HTERT RPE-1 (cell line): ENCODE results near the gene IFT88.

ENCODE experiments used
- in situ Hi-C: fragments of 300-500 bp; cut with MboI; formaldehyde crosslinking; loops from 4 replicates; pipeline ENCODE4 v1.14.3; 2020; ENCODE audit warnings: low sequenced_read_pairs

Gene IFT88

GRCh38 chr13:20561741-20562140 is 5.2 kb upstream of the IFT88 start:
- in situ Hi-C loops = no loop called here

GRCh38 chr13:20565115-20565736 is 1.7 kb upstream of the IFT88 start:
- in situ Hi-C loops = no loop called here

DNA sequence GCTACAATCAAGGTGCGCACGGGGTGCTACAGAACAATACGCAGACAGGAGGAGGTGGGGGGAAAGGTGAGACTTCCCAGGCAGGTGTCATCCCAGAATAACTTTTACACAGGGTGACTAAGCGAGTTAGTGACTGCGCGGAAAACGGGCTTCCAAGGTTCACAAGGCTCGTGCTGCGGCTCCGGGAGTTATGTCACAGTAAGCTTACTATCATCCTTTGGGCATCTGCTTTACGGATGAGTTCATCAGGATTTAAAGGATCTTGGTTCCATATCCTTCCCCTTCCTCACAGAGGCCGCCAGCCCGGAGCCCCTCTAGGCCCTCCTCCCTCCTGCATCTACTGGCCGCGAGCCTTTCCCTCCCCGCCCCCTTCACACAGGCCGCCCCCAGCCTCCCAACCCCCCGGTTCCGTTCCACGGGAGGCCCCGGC is 474 bp upstream of the IFT88 start:
- in situ Hi-C loops = no loop called here

- in situ Hi-C loops = no loop called here
Observed at GRCh38 chr13:20567881-20568528, 1.0 kb downstream of the IFT88 start.

- in situ Hi-C loops = no loop called here
Observed at GRCh38 chr13:20570517-20570916, 3.6 kb downstream of the IFT88 start.

DNA sequence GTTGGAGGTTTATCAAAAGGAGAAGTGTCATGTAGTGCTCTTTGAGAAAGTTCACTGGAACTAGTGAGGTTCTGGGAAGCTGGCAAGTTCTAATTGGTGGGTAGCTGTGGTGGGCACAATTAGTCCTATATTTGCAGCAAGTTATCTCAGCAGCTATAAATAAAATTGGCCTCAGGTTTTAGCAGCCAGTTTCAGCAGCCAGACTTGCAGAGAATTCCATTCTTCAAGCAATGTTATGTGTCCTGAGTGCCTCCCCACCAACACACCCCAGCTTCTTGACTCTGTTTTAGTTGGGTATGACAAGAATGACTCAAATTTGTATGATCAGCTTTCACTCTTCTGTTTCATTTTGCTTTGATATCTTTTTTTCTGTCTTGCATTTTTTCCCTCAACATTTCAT is 4.7 kb downstream of the IFT88 start:
- in situ Hi-C loops = no loop called here

GRCh38 chr13:20573186-20573585 is 6.2 kb downstream of the IFT88 start:
- in situ Hi-C loops = no loop called here

DNA sequence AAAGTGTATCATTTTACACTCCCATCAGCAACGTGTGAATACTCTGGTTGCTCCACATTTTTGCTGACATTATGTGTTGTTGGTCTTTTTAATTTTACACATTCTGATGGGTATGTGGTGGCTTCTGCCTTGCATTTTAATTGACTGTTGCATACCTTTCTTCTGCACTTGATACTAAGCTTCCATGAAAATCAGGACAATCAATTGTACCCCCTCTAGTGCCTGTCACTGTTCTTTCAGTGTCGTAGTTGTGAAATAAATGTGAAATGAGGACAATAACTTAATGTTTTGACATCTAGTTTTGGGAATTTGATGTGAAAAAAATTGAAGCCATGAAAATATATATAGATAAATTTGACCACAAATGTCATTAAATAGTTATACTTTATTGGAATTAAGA is 6.7 kb downstream of the IFT88 start:
- in situ Hi-C loops = no loop called here

DNA sequence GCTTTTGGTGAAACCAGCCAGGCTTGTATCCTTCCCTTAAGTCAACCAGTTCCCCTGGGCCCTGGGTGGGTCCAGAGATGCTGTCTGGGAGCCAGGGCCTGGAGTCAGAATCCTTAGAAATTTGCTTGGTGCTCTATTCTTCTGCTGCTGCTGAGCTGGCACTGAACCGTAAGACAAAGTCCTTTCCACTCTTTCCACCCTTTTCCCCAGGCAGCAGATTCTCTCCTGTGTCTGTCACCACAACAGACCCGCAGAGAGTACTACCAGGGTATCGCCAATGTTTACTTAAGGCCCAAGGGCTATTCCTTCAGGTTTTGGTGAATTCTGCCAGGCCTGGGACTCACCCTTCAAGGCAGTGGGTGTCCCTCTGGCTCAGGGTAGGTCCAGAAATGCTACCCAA is 12.2 kb downstream of the IFT88 start:
- in situ Hi-C loops = no loop called here

DNA sequence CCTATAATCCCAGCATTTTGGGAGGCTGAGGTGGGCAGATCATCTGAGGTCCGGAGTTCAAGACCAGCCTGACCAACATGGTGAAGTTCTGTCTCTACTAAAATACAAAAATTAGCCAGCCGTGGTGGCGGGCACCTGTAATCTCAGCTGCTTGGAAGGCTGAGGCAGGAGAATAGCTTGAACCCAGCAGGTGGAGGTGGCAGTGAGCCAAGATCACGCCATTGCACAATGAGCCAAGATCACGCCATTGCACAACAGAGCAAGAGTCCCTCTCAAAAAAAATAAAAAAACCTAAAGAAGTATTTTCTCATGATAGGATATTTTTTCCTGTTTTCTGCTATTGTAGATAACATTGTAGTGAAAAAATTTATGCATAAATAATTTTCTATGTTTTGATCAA is 13.3 kb downstream of the IFT88 start:
- in situ Hi-C loops = no loop called here

GRCh38 chr13:20582026-20582425 is 15.1 kb downstream of the IFT88 start:
- in situ Hi-C loops = no loop called here

- in situ Hi-C loops = no loop called here
Observed at GRCh38 chr13:20583803-20584293, 16.9 kb downstream of the IFT88 start.

- in situ Hi-C loops = no loop called here
Observed at GRCh38 chr13:20585371-20585770, 18.4 kb downstream of the IFT88 start.

DNA sequence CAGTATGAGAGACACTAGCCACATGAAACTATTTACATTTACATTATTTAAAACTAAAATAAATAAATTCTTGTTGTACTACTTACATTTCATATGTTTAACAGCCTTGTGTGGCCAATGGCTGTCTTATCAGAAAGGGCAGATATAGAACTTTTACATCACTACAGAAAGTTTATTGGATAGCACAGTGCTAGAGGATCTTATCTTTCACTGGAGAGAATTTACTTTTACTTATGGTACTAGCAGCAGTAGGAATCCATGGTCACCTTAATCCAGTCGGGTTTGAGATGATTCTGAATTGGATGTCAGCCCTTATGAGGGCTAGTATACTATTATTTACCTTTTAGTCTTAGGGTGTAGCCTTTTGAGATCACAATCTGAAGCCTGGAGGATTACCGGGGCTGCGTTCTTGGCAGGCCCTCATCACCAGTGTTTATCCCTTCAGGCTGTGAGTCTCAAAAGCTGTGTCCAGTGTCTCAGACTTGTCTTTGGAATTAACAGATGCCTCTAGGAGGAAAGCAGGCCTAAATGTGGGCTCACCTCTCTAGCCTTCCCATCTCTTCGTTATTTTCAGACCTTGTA is 21.7 kb downstream of the IFT88 start:
- in situ Hi-C loops = no loop called here

DNA sequence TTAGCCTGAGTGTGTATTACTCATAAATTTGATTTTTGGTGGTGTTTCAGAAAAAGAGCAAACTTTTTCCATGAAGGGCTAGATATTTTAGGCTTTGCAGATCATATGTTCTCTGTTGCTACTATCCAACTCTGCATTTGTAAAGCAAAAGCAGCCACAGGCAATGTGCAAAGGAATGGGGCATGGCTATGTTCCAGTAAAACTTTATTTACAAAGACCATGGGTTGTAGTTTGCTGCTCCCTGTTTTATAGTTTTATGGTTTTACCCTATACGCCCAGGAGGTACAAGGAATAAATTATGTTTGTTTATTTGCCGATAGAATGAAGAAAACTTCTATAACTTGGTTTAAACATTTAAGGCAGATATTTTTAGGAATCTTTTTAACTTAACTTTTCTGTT is 23.6 kb downstream of the IFT88 start:
- in situ Hi-C loops = no loop called here

DNA sequence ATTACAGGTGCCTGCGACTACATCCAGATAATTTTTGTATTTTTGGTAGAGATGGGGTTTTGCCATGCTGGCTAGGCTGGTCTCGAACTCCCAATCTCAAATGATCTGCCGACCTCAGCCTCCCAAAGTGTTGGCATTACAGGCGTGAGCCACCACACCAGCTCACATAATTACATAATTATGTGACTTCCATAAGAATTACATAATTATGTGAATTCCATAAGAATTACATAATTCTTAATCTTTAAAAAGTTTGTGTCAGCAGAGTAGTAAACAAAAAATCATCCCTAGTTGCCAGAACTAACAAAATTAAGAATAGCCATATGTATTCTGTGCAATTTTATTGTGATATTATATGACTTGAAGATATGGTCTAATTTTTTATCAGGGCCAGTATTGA is 25.6 kb downstream of the IFT88 start:
- in situ Hi-C loops = no loop called here

GRCh38 chr13:20594280-20594679 is 27.3 kb downstream of the IFT88 start:
- in situ Hi-C loops = no loop called here

DNA sequence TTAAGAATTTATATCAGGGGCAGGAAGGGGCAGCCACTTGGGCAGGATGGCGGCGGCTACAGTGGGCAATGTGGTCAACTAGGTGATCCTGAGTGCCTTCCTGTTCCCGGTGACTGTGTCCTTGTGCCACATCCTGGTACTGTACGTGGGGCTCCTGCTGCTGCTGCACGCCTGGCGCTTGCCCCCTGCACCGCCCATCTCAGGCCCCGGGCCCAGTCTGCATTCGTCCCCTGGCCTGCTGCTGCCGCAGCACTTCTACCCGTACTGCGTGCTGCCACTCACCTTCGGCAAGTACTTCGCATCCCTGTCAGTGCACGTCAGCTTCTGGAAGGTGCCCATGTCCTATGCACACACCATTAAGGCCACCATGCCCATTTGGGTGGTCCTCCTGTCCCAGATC is 40.1 kb downstream of the IFT88 start:
- in situ Hi-C loops = no loop called here

DNA sequence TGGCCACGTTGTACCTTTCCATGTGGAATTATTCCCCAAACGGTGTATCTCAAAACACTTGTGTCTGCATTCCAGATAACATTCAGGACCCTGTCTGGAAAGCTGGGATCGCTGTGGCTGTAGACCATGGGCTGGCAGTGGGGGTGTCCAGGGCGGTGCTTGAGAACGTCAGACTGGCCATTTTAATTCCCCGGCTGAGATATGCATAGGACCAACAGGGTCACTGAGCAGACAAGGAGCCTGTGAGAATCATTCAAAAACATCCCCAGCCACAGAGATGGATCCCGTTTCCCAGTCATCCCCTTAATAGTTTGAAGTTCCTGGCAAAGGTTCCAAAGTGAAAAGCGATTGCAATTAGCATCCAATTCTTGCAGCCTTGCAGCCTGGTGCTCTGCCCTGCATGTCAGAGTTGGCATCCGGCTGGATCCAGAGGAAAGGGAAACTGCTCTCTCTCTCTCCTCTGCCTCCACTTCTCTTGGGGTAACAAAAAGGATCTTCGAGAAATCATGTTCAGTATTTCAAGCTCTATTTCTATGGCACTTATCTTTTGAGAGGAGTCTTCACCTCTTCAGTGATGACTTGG is 41.6 kb downstream of the IFT88 start:
- in situ Hi-C loops = no loop called here

- in situ Hi-C loops = no loop called here
Observed at GRCh38 chr13:20609145-20609544, 42.2 kb downstream of the IFT88 start.

- in situ Hi-C loops = no loop called here
Observed at GRCh38 chr13:20610006-20610405, 43.0 kb downstream of the IFT88 start.
